Psoas muscle (tissue), 8 donors: ENCODE results near the gene SEC14L1. TPM values are rescaled to one million over a fixed set of nuclear protein-coding genes. Genes with fewer than 3 reads are reported as not detected.

Experiments used
- ATAC-seq, 4 donors: fragments of 200-7000 bp; cut with Tn5 transposase; one replicate each; pipeline ENCODE4 v1.9.1; 2020; ENCODE audit warnings: moderate library complexity in 3 of 4, mild to moderate bottlenecking in 2 of 4
- DNase-seq, 2 donors: peaks; one replicate each; pipeline ENCODE4 v3.0.0-alpha.2; 2020
- H3K27ac ChIP-seq: fragments of 200-600 bp; one replicate; pipeline ENCODE4 v1.8.0; 2022
- H3K27me3 ChIP-seq, 3 donors: fragments of 200-600 bp in 1 of 3; one replicate each; pipeline versions ENCODE4 v1.6.1 to v1.8.0; 2013 to 2022; ENCODE audit warnings: low read length in 2 of 3, mild to moderate bottlenecking in 2 of 3, moderate library complexity in 1 of 3; ENCODE audit not compliant: insufficient read depth in 3 of 3
- H3K36me3 ChIP-seq, 2 donors: fragments of 200-600 bp in 1 of 2; one replicate each; pipeline versions ENCODE4 v1.6.1 to v1.8.0; 2013 to 2022; ENCODE audit warnings: low read depth in 1 of 2, mild to moderate bottlenecking in 1 of 2, moderate library complexity in 1 of 2; ENCODE audit not compliant: insufficient read depth in 1 of 2
- H3K4me1 ChIP-seq: fragments of 200-600 bp; one replicate; pipeline ENCODE4 v1.8.0; 2022
- H3K4me3 ChIP-seq: fragments of 200-600 bp; one replicate; pipeline ENCODE4 v1.8.0; 2022; ENCODE audit warnings: mild to moderate bottlenecking
- H3K9me3 ChIP-seq: fragments of 200-600 bp; one replicate; pipeline ENCODE4 v1.8.0; 2022
- CTCF ChIP-seq: fragments of 200-600 bp; IDR thresholded peaks from one replicate; pipeline ENCODE4 v1.8.0; 2022; ENCODE audit warnings: antibody characterized with exemption
- WGBS, 3 donors: extraction: QIAGEN DNeasy Blood & Tissue Kit; methylation state at CpG; one replicate each; pipeline versions ENCODE4 v1.1.6 to v1.1.7; 2013; 5-methylcytosine and 5-hydroxymethylcytosine counted together
- intact Hi-C, 2 donors: fragments of 100-400 bp; cut with DNase I; formaldehyde crosslinking; loops; one replicate each; pipeline versions ENCODE4 v1.11.0 to v1.14.2; 2022
- polyA plus RNA-seq, 3 donors: library from polyadenylated mRNA; stranded (reverse); fragments of 200-250 nt; gene quantifications; one replicate each; pipeline ENCODE4 v1.2.3, GENCODE V29; 2013
- total RNA-seq, 4 donors: library from RNA; stranded (reverse); fragmentation: NEBNext Ultra II Directional in 2 of 4; extraction: Animal tissue kit (Norgen Biotek cat#: 25700) in 2 of 4; gene quantifications; one replicate each; pipeline versions ENCODE4 v1.2.1 to v1.2.4, GENCODE V29; 2021 to 2023
- donor health status: healthy with polysubstance abuse.
- donor health status: DM: no; HTN: no; CAD: no; lungs with moderate emphysema.
- donor health status: Bipolar disorder and iron deficiency.
- donor health status: healthy.
- donor health status: DM: yes; HTN: yes; CAD: no.
- donor health status: DM: no; HTN: no; CAD: no.
- donor health status: DM: no; HTN: no; CAD: no.
- donor health status: DM: yes; HTN: yes; CAD: no.

The SEC14L1 gene
- total and polyA plus RNA-seq, 7 donors: 38.6 to 98.9 (median 69.1) TPM

GRCh38 chr17:77120868-77121267, 19.9 kb upstream of the SEC14L1 start:
- Histone ChIP-seq H3K27ac (peak overlapping the region; percentile 72), H3K27me3 (no peaks in the 10 kb centered on the region), H3K4me1 (peaks cover 43% of the 10 kb centered on the region), H3K36me3 (no peaks in the 10 kb centered on the region), H3K4me3 (no peak overlapping the region), H3K9me3 (no peaks in the 10 kb centered on the region)
- intact Hi-C loops: no loop called here
- ATAC-seq (peak; percentile 18 to 76 (median 58)), DNase-seq (peak in 1 of 2 donors; percentile 59)
- 24 to 27% (median 27%) methylated on average over 7 of the region's 7 CpGs for WGBS, 3 donors
- TF ChIP-seq CTCF: no peak

GRCh38 chr17:77124192-77124889, 16.4 kb upstream of the SEC14L1 start:
- no peaks in the 10 kb centered on the region for H3K9me3 ChIP-seq
- no peaks in the 10 kb centered on the region for H3K36me3 ChIP-seq
- peak overlapping the region; percentile 72 for H3K27ac ChIP-seq
- no peak for DNase-seq
- no peak overlapping the region for H3K4me3 ChIP-seq
- no peak for TF ChIP-seq CTCF
- 57 to 59% (median 58%) methylated on average over 15 of the region's 15 CpGs for WGBS, 3 donors
- intact Hi-C loops: no loop called here
- no peaks in the 10 kb centered on the region for H3K27me3 ChIP-seq
- peak in 2 of 4 donors; percentile 16 to 47 for ATAC-seq
- peaks cover 58% of the 10 kb centered on the region for H3K4me1 ChIP-seq

DNA sequence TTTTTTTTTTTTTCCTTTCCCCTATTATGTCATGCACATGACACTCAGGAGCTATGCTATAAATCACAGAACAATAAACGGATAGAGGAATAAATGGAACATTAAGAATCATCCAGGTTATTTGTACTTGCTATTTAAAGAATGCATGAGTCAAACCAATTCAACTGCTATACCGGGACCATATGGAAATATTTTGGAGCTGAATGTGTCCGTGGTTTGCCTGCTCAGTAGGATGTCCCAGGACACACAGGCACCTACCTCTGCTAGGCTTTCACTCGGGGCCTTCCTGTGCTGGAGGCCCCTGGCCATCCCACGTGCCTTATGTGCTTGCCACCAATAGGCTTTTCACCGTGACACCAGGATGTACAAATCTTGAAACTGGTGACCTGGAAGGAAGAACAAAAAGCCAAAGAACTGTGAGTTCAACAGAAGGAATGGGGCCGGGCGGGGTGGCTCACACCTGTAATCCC, 15.3 kb upstream of the SEC14L1 start:
- 44 to 47% (median 45%) methylated on average over 8 of the region's 8 CpGs for WGBS, 3 donors
- H3K9me3 ChIP-seq: no peaks in the 10 kb centered on the region
- intact Hi-C loops: no loop called here
- peak in 2 of 4 donors; percentile 31 to 34 for ATAC-seq
- H3K36me3 ChIP-seq: no peaks in the 10 kb centered on the region
- H3K27ac ChIP-seq: peak overlapping the region; percentile 72
- no peak for DNase-seq
- H3K27me3 ChIP-seq: no peaks in the 10 kb centered on the region
- H3K4me1 ChIP-seq: peaks cover 67% of the 10 kb centered on the region
- TF ChIP-seq CTCF: no peak
- H3K4me3 ChIP-seq: no peak overlapping the region

- ATAC-seq (no peak), DNase-seq (no peak)
- no peaks in the 10 kb centered on the region for H3K36me3 ChIP-seq
- no peaks in the 10 kb centered on the region for H3K27me3 ChIP-seq
- intact Hi-C loops: no loop called here
- H3K4me3 ChIP-seq: no peak overlapping the region
- peaks cover 65% of the 10 kb centered on the region for H3K4me1 ChIP-seq
- 47 to 62% (median 56%) methylated on average over 7 of the region's 7 CpGs for WGBS, 3 donors
- TF ChIP-seq CTCF: no peak
- peak overlapping the region; percentile 72 for H3K27ac ChIP-seq
- H3K9me3 ChIP-seq: no peaks in the 10 kb centered on the region
Observed at GRCh38 chr17:77126519-77126918, 14.2 kb upstream of the SEC14L1 start.
